HepG2 (cell line): ENCODE data around the gene TBC1D22A. TPM values are rescaled to one million over a fixed set of nuclear protein-coding genes. Genes with fewer than 3 reads are reported as not detected.

Experiments used
- ARNTL ChIP-seq: sonication (generic); formaldehyde crosslinking; IDR thresholded peaks from 2 replicates; pipeline ENCODE4 v1.4.0; 2020; ENCODE audit warnings: mild to moderate bottlenecking, missing genetic modification reagents
- ATAD3A ChIP-seq: sonication (generic); formaldehyde crosslinking; IDR thresholded peaks from 2 replicates; pipeline ENCODE4 v1.4.0; 2020; ENCODE audit warnings: missing genetic modification reagents
- CENPX ChIP-seq: sonication (generic); formaldehyde crosslinking; IDR thresholded peaks from 2 replicates; pipeline ENCODE4 v1.9.0; 2021; ENCODE audit warnings: mild to moderate bottlenecking, missing genetic modification reagents, moderate library complexity
- DNMT1 ChIP-seq: sonication (generic); formaldehyde crosslinking; IDR thresholded peaks from 2 replicates; pipeline ENCODE4 v1.5.1; 2020; ENCODE audit warnings: mild to moderate bottlenecking, missing genetic modification reagents
- ISL2 ChIP-seq: sonication (generic); formaldehyde crosslinking; IDR thresholded peaks from 2 replicates; pipeline ENCODE4 v1.5.0; 2020; ENCODE audit warnings: missing genetic modification reagents
- KLF13 ChIP-seq: sonication (generic); formaldehyde crosslinking; IDR thresholded peaks from 2 replicates; pipeline ENCODE4 v1.4.0; 2020; ENCODE audit warnings: mild to moderate bottlenecking, missing genetic modification reagents
- KLF6 ChIP-seq: IDR thresholded peaks from 2 replicates; pipeline ENCODE4 v1.8.0; 2016; ENCODE audit warnings: missing biosample characterization, missing genetic modification reagents
- MIXL1 ChIP-seq: IDR thresholded peaks from 2 replicates; pipeline ENCODE4 v1.6.1; 2016
- NFE2L2 ChIP-seq: fragments of 150-350 bp; IDR thresholded peaks from 2 replicates; pipeline ENCODE4 v1.6.1; 2014; ENCODE audit warnings: low read length
- NR2C2 ChIP-seq: sonication (generic); formaldehyde crosslinking; IDR thresholded peaks from 2 replicates; pipeline ENCODE4 v1.4.0; 2020; ENCODE audit warnings: missing genetic modification reagents, mild to moderate bottlenecking, moderate library complexity, borderline replicate concordance
- REPIN1 ChIP-seq: sonication (generic); formaldehyde crosslinking; IDR thresholded peaks from 2 replicates; pipeline ENCODE4 v1.8.0; 2022; ENCODE audit warnings: missing genetic modification reagents, low read depth, mild to moderate bottlenecking, borderline replicate concordance
- TRIM24 ChIP-seq: sonication (generic); formaldehyde crosslinking; IDR thresholded peaks from 2 replicates; pipeline ENCODE4 v1.8.0; 2022; ENCODE audit warnings: mild to moderate bottlenecking, missing genetic modification reagents
- ZBTB39 ChIP-seq: sonication (generic); formaldehyde crosslinking; IDR thresholded peaks from 2 replicates; pipeline ENCODE4 v1.5.0; 2020; ENCODE audit warnings: missing genetic modification reagents
- ZNF207 ChIP-seq: fragments of 450-650 bp; IDR thresholded peaks from 2 replicates; pipeline ENCODE4 v1.6.1; 2016; ENCODE audit warnings: antibody characterized with exemption, borderline replicate concordance
- ZNF605 ChIP-seq: sonication (generic); formaldehyde crosslinking; IDR thresholded peaks from 2 replicates; pipeline ENCODE4 v1.8.0; 2022; ENCODE audit warnings: mild to moderate bottlenecking, missing genetic modification reagents
- ZNF646 ChIP-seq: sonication (generic); formaldehyde crosslinking; IDR thresholded peaks from 2 replicates; pipeline ENCODE4 v1.9.0; 2021; ENCODE audit warnings: mild to moderate bottlenecking, missing genetic modification reagents
- ZNF776 ChIP-seq: sonication (generic); formaldehyde crosslinking; IDR thresholded peaks from 2 replicates; pipeline ENCODE4 v1.4.0; 2020; ENCODE audit warnings: mild to moderate bottlenecking, missing genetic modification reagents
- polyA plus RNA-seq, 8 experiments: library from polyadenylated mRNA; depleted of rRNA in 3 of 8; stranded (reverse) in 7 of 8; unstranded in 1 of 8; fragments of >200 nt; fragmentation: Illumina TruSeq in 4 of 8; extraction: Trizol in 4 of 8; gene quantifications; 2 replicates each; pipeline versions ENCODE4 v1.2.1 to v1.2.3, GENCODE V29; 2011 to 2016; ENCODE audit warnings: low read depth in 4 of 8, missing spikeins in 1 of 8, mixed read lengths in 1 of 8; ENCODE audit not compliant: insufficient read depth in 1 of 8
- total RNA-seq, 5 experiments: library from RNA; depleted of rRNA; stranded (reverse); fragments of >200 nt; fragmentation: Illumina TruSeq; extraction: Trizol; gene quantifications; 2 replicates each; pipeline ENCODE4 v1.2.3, GENCODE V29; 2016; ENCODE audit warnings: low read depth in 1 of 5
- TF ChIP-seq, protein P1 (sequence below): sonication (generic); formaldehyde crosslinking; IDR thresholded peaks from 2 replicates; pipeline ENCODE4 v1.4.0; 2020; ENCODE audit warnings: missing genetic modification reagents

The TBC1D22A gene
- total and polyA plus RNA-seq, 2 of the 13 experiments (the other 11 are each of a cell fraction or from before 2014, with no cell fraction given), result 17.3 to 18.0 TPM

DNA sequence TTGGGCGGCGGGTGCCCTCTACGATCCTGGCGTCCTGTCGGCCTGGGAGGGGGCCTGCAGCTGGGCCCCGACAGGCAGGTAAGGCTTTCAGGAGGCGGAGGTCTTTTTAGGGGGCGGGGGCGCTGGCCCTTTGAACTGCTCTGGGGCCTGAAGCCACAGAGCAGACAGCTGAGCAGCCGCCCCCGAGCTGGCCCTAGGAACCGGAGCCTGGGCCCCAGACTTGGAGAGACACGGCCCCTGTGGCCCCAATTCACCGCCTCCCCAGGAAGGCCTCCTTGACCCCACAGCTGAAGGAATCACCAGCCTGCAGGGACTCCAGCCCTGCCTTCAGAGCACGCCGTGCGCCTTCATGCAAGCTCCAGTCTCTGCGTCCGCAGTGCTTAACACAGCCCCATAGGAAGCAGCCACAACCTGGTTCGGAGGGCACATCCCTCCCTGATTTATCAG, 23.8 kb upstream of the TBC1D22A start (continued):
- TF ChIP-seq ZBTB39 (CRISPR knock-in tag) (no peak), KLF13 (CRISPR knock-in tag) (no peak), KLF6 (CRISPR knock-in tag) (no peak), CENPX (no peak), ISL2 (CRISPR knock-in tag) (no peak), REPIN1 (CRISPR knock-in tag) (no peak), DNMT1 (no peak), MIXL1 (CRISPR knock-in tag) (0 out of 2 replicates have a peak, but pooled peaks have one; percentile 7), ZNF605 (CRISPR knock-in tag) (no peak), ARNTL (CRISPR knock-in tag) (no peak), ZNF646 (CRISPR knock-in tag) (no peak), TRIM24 (no peak), ZNF776 (CRISPR knock-in tag) (no peak), NR2C2 (CRISPR knock-in tag) (no peak; the same call in 1 of the 2 replicates), NFE2L2 (no peak), ZNF207 (no peak), ATAD3A (no peak)
- TF ChIP-seq, protein P1, sequence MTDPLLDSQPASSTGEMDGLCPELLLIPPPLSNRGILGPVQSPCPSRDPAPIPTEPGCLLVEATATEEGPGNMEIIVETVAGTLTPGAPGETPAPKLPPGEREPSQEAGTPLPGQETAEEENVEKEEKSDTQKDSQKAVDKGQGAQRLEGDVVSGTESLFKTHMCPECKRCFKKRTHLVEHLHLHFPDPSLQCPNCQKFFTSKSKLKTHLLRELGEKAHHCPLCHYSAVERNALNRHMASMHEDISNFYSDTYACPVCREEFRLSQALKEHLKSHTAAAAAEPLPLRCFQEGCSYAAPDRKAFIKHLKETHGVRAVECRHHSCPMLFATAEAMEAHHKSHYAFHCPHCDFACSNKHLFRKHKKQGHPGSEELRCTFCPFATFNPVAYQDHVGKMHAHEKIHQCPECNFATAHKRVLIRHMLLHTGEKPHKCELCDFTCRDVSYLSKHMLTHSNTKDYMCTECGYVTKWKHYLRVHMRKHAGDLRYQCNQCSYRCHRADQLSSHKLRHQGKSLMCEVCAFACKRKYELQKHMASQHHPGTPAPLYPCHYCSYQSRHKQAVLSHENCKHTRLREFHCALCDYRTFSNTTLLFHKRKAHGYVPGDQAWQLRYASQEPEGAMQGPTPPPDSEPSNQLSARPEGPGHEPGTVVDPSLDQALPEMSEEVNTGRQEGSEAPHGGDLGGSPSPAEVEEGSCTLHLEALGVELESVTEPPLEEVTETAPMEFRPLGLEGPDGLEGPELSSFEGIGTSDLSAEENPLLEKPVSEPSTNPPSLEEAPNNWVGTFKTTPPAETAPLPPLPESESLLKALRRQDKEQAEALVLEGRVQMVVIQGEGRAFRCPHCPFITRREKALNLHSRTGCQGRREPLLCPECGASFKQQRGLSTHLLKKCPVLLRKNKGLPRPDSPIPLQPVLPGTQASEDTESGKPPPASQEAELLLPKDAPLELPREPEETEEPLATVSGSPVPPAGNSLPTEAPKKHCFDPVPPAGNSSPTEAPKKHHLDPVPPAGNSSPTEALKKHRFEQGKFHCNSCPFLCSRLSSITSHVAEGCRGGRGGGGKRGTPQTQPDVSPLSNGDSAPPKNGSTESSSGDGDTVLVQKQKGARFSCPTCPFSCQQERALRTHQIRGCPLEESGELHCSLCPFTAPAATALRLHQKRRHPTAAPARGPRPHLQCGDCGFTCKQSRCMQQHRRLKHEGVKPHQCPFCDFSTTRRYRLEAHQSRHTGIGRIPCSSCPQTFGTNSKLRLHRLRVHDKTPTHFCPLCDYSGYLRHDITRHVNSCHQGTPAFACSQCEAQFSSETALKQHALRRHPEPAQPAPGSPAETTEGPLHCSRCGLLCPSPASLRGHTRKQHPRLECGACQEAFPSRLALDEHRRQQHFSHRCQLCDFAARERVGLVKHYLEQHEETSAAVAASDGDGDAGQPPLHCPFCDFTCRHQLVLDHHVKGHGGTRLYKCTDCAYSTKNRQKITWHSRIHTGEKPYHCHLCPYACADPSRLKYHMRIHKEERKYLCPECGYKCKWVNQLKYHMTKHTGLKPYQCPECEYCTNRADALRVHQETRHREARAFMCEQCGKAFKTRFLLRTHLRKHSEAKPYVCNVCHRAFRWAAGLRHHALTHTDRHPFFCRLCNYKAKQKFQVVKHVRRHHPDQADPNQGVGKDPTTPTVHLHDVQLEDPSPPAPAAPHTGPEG (CRISPR knock-in tag), result no peak
